HepG2 (cell line): ENCODE measurements around the gene CBFA2T2. TPM values are rescaled to one million over a fixed set of nuclear protein-coding genes. Genes with fewer than 3 reads are reported as not detected.

Experiments
- DNMT1 ChIP-seq: sonication (generic); formaldehyde crosslinking; IDR thresholded peaks from 2 replicates; pipeline ENCODE4 v1.5.1; 2020; ENCODE audit warnings: mild to moderate bottlenecking, missing genetic modification reagents
- ETV6 ChIP-seq: sonication (generic); formaldehyde crosslinking; conservative IDR thresholded peaks from 2 replicates; pipeline ENCODE4 v1.4.0; 2020; ENCODE audit warnings: missing genetic modification reagents
- HIVEP1 ChIP-seq: sonication (generic); formaldehyde crosslinking; IDR thresholded peaks from 2 replicates; pipeline ENCODE4 v1.4.0; 2020; ENCODE audit warnings: mild to moderate bottlenecking, missing genetic modification reagents
- HNF4G ChIP-seq, 2 experiments: sonication (generic) in 1 of 2; formaldehyde crosslinking in 1 of 2; IDR thresholded peaks; 2 replicates each; pipeline versions ENCODE4 v1.4.0 to v1.6.1; 2011 to 2020; ENCODE audit warnings: borderline replicate concordance in 2 of 2, low read depth in 2 of 2, mild to moderate bottlenecking in 2 of 2, low read length in 1 of 2, missing genetic modification reagents in 1 of 2, moderate library complexity in 1 of 2
- NKX3-1 ChIP-seq: sonication (generic); formaldehyde crosslinking; IDR thresholded peaks from 2 replicates; pipeline ENCODE4 v1.5.0; 2020; ENCODE audit warnings: missing genetic modification reagents
- POGZ ChIP-seq: sonication (generic); formaldehyde crosslinking; IDR thresholded peaks from 2 replicates; pipeline ENCODE4 v1.4.0; 2020; ENCODE audit warnings: mild to moderate bottlenecking, missing genetic modification reagents
- REST ChIP-seq, 2 experiments: IDR thresholded peaks; 2 replicates each; pipeline ENCODE4 v1.6.1; 2011 to 2012; ENCODE audit warnings: low read length in 2 of 2, borderline replicate concordance in 1 of 2, low read depth in 1 of 2, mild to moderate bottlenecking in 1 of 2, moderate library complexity in 1 of 2
- SETDB1 ChIP-seq: sonication (generic); formaldehyde crosslinking; IDR thresholded peaks from 2 replicates; pipeline ENCODE4 v1.5.1; 2020; ENCODE audit warnings: missing genetic modification reagents, mild to moderate bottlenecking, borderline replicate concordance
- SNAI1 ChIP-seq: sonication (generic); formaldehyde crosslinking; IDR thresholded peaks from 2 replicates; pipeline ENCODE4 v1.5.0; 2020; ENCODE audit warnings: mild to moderate bottlenecking, missing genetic modification reagents, borderline replicate concordance
- ZBTB44 ChIP-seq: sonication (generic); formaldehyde crosslinking; IDR thresholded peaks from 2 replicates; pipeline ENCODE4 v1.4.0; 2020; ENCODE audit warnings: missing genetic modification reagents
- ZC3H13 ChIP-seq: sonication (generic); formaldehyde crosslinking; IDR thresholded peaks from 2 replicates; pipeline ENCODE4 v1.8.1; 2023; ENCODE audit warnings: mild to moderate bottlenecking, missing genetic modification reagents, moderate library complexity
- ZFP1 ChIP-seq: IDR thresholded peaks from 2 replicates; pipeline ENCODE4 v1.6.1; 2016
- ZGPAT ChIP-seq: IDR thresholded peaks from 2 replicates; pipeline ENCODE4 v1.6.1; 2016; ENCODE audit warnings: mild to moderate bottlenecking
- ZKSCAN1 ChIP-seq: fragments of 150-350 bp; IDR thresholded peaks from 2 replicates; pipeline ENCODE4 v1.6.1; 2014; ENCODE audit warnings: low read length
- ZNF367 ChIP-seq: sonication (generic); formaldehyde crosslinking; IDR thresholded peaks from 2 replicates; pipeline ENCODE4 v1.4.0; 2020; ENCODE audit warnings: missing genetic modification reagents, borderline replicate concordance
- ZNF496 ChIP-seq: sonication (generic); formaldehyde crosslinking; IDR thresholded peaks from 2 replicates; pipeline ENCODE4 v1.8.1; 2023; ENCODE audit warnings: mild to moderate bottlenecking, moderate library complexity, missing genetic modification reagents; ENCODE audit not compliant: insufficient replicate concordance
- ZNF563 ChIP-seq: sonication (generic); formaldehyde crosslinking; IDR thresholded peaks from 2 replicates; pipeline ENCODE4 v1.8.0; 2022; ENCODE audit warnings: mild to moderate bottlenecking, moderate library complexity, missing genetic modification reagents
- polyA plus RNA-seq, 8 experiments: library from polyadenylated mRNA; depleted of rRNA in 3 of 8; stranded (reverse) in 7 of 8; unstranded in 1 of 8; fragments of >200 nt; fragmentation: Illumina TruSeq in 4 of 8; extraction: Trizol in 4 of 8; gene quantifications; 2 replicates each; pipeline versions ENCODE4 v1.2.1 to v1.2.3, GENCODE V29; 2011 to 2016; ENCODE audit warnings: low read depth in 4 of 8, missing spikeins in 1 of 8, mixed read lengths in 1 of 8; ENCODE audit not compliant: insufficient read depth in 1 of 8
- total RNA-seq, 5 experiments: library from RNA; depleted of rRNA; stranded (reverse); fragments of >200 nt; fragmentation: Illumina TruSeq; extraction: Trizol; gene quantifications; 2 replicates each; pipeline ENCODE4 v1.2.3, GENCODE V29; 2016; ENCODE audit warnings: low read depth in 1 of 5
- TF ChIP-seq, protein P1 (sequence below): sonication (generic); formaldehyde crosslinking; IDR thresholded peaks from 2 replicates; pipeline ENCODE4 v1.4.0; 2020; ENCODE audit warnings: mild to moderate bottlenecking, low read depth, missing genetic modification reagents
- TF ChIP-seq, protein P2 (sequence below): sonication (generic); formaldehyde crosslinking; IDR thresholded peaks from 2 replicates; pipeline ENCODE4 v1.9.0; 2021; ENCODE audit warnings: missing genetic modification reagents, mild to moderate bottlenecking, borderline replicate concordance

The CBFA2T2 gene
- total and polyA plus RNA-seq, 2 of the 13 experiments (the other 11 are each of a cell fraction or from before 2014, with no cell fraction given): 6.3 to 21.2 TPM

DNA sequence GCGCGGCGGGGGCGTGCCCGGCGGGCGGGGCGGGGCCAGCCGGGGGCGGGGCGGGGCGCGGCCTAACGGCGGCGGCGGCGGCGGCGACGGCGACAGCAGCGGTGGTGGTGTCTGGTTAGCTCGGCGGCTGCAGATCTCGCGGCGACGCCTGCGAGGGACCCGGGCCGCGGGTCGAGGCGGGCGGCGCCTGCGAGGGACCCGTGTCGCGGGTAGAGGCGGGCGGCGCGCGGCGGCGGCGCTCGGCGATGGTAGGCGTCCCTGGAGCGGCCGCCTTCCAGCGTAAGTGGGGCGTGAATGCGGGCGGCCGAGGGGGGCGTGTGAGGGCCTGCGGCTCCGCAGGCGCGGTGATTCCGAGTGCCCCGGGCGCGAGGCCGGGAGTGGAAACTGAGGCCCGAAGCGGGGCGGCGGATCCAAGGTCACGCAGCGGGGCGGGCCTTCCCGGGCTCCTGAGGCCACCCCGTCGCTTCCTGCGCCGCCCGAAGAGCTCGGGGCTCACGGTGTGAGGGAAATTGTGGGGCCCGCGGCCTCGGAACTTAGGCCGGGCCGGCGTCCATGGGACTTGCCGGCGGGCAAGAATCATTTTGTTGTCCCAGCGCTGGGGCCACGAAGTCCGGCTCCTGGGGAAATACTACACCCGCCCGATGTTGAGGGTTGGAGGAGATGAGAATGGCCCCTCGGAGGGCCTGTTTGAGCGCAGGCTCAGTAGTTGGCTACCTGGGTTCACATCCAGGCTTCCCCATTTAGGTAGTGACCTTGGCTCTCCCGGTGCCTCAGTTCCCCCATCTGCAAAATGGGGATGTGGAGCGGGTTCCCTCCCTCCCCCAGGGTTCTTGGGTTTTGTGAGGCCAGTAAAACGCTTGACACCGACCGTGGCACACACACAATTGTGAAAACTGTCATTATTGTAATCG lies at the start of gene CBFA2T2 (continued):
- TF ChIP-seq REST (IDR thresholded peaks at IDR 0.05; ENCODE audit: borderline replicate concordance in 1 of 2, low read depth in 1 of 2, low read length in 2 of 2) (no peak), ZNF563 (CRISPR knock-in tag) (peak; percentile 94; the same call in 1 of the 2 replicates), POGZ (CRISPR knock-in tag) (no peak), ZKSCAN1 (no peak), ZNF367 (CRISPR knock-in tag) (no peak), SNAI1 (0 out of 2 replicates have a peak, but pooled peaks have one; percentile 31), ZBTB44 (CRISPR knock-in tag) (no peak), HIVEP1 (CRISPR knock-in tag) (peak; percentile 88; the same call in 1 of the 2 replicates), ZC3H13 (CRISPR knock-in tag) (0 out of 2 replicates have a peak, but pooled peaks have one; percentile 65), ZGPAT (CRISPR knock-in tag) (peak; percentile 76), NKX3-1 (CRISPR knock-in tag) (no peak; the same call in 1 of the 2 replicates), ZNF496 (CRISPR knock-in tag) (no peak), SETDB1 (CRISPR knock-in tag) (no peak), DNMT1 (0 out of 2 replicates have a peak, but pooled peaks have one; percentile 63), ETV6 (CRISPR knock-in tag) (no peak), HNF4G (IDR thresholded peaks at IDR 0.05; ENCODE audit: borderline replicate concordance, low read depth, low read length) (0 out of 2 replicates have a peak, but pooled peaks have one; percentile 15), HNF4G (CRISPR knock-in tag; IDR thresholded peaks at IDR 0.05; ENCODE audit: borderline replicate concordance, low read depth) (peak; percentile 30; the same call in 1 of the 2 replicates), ZFP1 (CRISPR knock-in tag) (0 out of 2 replicates have a peak, but pooled peaks have one; percentile 8)
- TF ChIP-seq, protein P1, sequence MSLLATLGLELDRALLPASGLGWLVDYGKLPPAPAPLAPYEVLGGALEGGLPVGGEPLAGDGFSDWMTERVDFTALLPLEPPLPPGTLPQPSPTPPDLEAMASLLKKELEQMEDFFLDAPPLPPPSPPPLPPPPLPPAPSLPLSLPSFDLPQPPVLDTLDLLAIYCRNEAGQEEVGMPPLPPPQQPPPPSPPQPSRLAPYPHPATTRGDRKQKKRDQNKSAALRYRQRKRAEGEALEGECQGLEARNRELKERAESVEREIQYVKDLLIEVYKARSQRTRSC (CRISPR knock-in tag): no peak
- TF ChIP-seq, protein P2, sequence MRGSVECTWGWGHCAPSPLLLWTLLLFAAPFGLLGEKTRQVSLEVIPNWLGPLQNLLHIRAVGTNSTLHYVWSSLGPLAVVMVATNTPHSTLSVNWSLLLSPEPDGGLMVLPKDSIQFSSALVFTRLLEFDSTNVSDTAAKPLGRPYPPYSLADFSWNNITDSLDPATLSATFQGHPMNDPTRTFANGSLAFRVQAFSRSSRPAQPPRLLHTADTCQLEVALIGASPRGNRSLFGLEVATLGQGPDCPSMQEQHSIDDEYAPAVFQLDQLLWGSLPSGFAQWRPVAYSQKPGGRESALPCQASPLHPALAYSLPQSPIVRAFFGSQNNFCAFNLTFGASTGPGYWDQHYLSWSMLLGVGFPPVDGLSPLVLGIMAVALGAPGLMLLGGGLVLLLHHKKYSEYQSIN (CRISPR knock-in tag): 0 out of 2 replicates have a peak, but pooled peaks have one; percentile 29
